Measurements from ENCODE around the gene PREX1.
A peak's percentile ranks its signal among the peaks of the same experiment; 100 is the strongest.
"Not testable (repeated sequence)": the region's sequence is repeated elsewhere in the genome, so short reads cannot be mapped to it uniquely, and the experiment has no call there.

Gene PREX1

DNA sequence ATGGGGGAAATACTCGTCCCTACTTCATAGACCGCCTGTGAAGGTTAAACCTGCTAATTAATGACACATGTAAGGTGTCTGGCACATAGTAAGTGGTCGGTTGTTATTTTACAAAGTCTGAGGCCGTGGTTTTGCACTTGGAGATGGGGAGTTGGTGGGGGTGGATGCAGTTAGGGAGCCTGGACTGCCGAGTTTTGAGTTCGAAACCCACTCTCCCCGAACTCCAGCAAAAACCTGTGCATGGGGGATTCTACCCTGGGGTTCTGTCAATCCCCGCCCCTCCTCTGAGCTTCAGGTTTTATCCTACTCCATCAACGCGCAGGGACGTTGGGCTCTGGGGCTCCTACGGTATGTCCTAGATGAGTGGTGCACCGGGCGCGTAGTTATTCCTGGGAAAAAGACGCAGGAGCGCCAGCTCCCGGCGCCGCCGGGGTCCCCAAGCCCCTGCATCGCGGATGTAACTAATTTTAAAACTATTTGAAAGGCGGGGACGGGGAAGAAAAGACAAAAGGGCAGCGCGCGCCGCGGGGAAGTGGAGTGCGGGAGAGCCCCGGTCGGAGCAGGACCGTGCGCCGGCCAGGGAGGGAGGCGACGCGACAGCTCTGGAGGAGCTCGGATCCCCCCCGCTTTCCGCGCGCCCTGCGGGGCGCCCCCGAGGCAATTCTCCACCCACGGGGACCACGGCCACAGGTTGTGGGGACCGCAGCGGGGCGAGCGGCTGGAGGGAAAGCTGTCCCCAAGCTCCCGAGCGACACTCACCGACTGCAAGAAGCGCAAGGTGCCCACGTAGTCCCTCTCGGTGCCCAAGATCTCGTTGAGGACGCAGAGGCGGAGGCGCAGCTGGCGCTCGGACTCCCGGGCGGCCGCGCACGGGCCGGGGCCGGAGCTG lies 672 bp downstream of the PREX1 start:
- no peak overlapping the region for H3K27ac ChIP-seq
- TF ChIP-seq, protein P1, sequence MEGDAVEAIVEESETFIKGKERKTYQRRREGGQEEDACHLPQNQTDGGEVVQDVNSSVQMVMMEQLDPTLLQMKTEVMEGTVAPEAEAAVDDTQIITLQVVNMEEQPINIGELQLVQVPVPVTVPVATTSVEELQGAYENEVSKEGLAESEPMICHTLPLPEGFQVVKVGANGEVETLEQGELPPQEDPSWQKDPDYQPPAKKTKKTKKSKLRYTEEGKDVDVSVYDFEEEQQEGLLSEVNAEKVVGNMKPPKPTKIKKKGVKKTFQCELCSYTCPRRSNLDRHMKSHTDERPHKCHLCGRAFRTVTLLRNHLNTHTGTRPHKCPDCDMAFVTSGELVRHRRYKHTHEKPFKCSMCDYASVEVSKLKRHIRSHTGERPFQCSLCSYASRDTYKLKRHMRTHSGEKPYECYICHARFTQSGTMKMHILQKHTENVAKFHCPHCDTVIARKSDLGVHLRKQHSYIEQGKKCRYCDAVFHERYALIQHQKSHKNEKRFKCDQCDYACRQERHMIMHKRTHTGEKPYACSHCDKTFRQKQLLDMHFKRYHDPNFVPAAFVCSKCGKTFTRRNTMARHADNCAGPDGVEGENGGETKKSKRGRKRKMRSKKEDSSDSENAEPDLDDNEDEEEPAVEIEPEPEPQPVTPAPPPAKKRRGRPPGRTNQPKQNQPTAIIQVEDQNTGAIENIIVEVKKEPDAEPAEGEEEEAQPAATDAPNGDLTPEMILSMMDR (conservative IDR thresholded peaks at IDR 0.05; ENCODE audit: low read depth), result no peak
- no peak for DNase-seq (ENCODE audit: low spot score)
- ChIA-PET POLR2A (ENCODE audit: low non-redundant PET) (no interaction called here), CTCF (interaction anchor here (0.6 to 3.5 kb wide), 2 partner anchors 72 to 170 kb away, joined by 4 to 17 read pairs; no protein-coding TSS in a partner anchor)

GRCh38 chr20:48826480-48826879 lies 1.3 kb downstream of the PREX1 start:
- CTCF ChIA-PET, result interaction anchor here (3.5 kb wide), 1 partner anchor 169 kb away, joined by 17 read pairs; no protein-coding TSS in a partner anchor
- DNase-seq (ENCODE audit: low spot score); H3K27ac ChIP-seq; POLR2A ChIA-PET (ENCODE audit: low non-redundant PET): not testable (repeated sequence)

- ChIA-PET CTCF (interaction anchor here (3.5 kb wide), 1 partner anchor 169 kb away, joined by 17 read pairs; no protein-coding TSS in a partner anchor), POLR2A (ENCODE audit: low non-redundant PET) (no interaction called here)
- no peak for DNase-seq (ENCODE audit: low spot score)
- no peak overlapping the region for H3K27ac ChIP-seq
- TF ChIP-seq, protein P1 (conservative IDR thresholded peaks at IDR 0.05; ENCODE audit: low read depth), result no peak
Observed at GRCh38 chr20:48826069-48826468, 1.7 kb downstream of the PREX1 start.

DNA sequence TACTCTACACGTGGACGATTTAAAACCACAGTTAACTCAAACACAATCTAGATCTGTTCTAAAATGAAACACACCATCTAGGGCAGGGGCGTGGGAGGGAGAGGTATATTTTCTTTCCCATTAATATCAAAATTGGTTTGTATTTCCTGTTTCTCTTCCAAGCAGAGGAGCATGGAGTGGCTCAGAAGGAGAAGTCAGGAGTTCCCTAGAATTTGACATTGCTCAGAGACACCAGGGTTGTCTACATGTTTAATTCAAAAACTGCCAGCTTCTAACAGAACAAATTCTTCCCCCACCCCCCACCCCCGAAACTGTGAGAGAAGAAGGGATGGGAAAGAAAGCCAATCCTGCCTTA lies 2.3 kb downstream of the PREX1 start:
- CTCF ChIA-PET, result interaction anchor here (3.5 kb wide), 1 partner anchor 168 kb away, joined by 17 read pairs; no protein-coding TSS in a partner anchor
- no peak overlapping the region for H3K27ac ChIP-seq
- no peak for DNase-seq (ENCODE audit: low spot score)
- POLR2A ChIA-PET (ENCODE audit: low non-redundant PET), result no interaction called here
- TF ChIP-seq, protein P1 (conservative IDR thresholded peaks at IDR 0.05; ENCODE audit: low read depth), result no peak

GRCh38 chr20:48824830-48825565 lies 2.8 kb downstream of the PREX1 start:
- H3K27ac ChIP-seq, result no peak overlapping the region
- DNase-seq (ENCODE audit: low spot score), result no peak
- CTCF ChIA-PET, result no interaction called here
- POLR2A ChIA-PET (ENCODE audit: low non-redundant PET), result no interaction called here
- TF ChIP-seq, protein P1 (conservative IDR thresholded peaks at IDR 0.05; ENCODE audit: low read depth), result no peak

- TF ChIP-seq, protein P1 (conservative IDR thresholded peaks at IDR 0.05; ENCODE audit: low read depth), result no peak
- CTCF ChIA-PET, result no interaction called here
- no peak overlapping the region for H3K27ac ChIP-seq
- POLR2A ChIA-PET (ENCODE audit: low non-redundant PET), result no interaction called here
- peak; percentile 73 for DNase-seq (ENCODE audit: low spot score)
Observed at GRCh38 chr20:48823960-48824498, 3.8 kb downstream of the PREX1 start.
